ENCODE results near the gene BICRAL.

GRCh38 chr6:42846505-42846904 lies 64.7 kb downstream of the BICRAL start:
- no peak for TF ChIP-seq CTCF (IDR thresholded peaks at IDR 0.05 in 8 of 11, conservative IDR thresholded peaks at IDR 0.05 in 3 of 11)
- no peak for TF ChIP-seq POLR2A (IDR thresholded peaks at IDR 0.05)
- no peak for TF ChIP-seq POLR2AphosphoS5 (IDR thresholded peaks at IDR 0.05)

Measured in spleen (tissue), 7 donors.